PC-3 (cell line): ENCODE data around the gene SLC22A1. TPM values are rescaled to one million over a fixed set of nuclear protein-coding genes. Genes with fewer than 3 reads are reported as not detected.

Source experiments
- ATAC-seq: fragments of 200-7000 bp; cut with Tn5 transposase; 2 replicates; pipeline ENCODE4 v1.9.1; 2020; ENCODE audit warnings: mild to moderate bottlenecking, moderate library complexity
- BruUV-seq: library from RNA; stranded (reverse); fragments of 400-500 nt; replicated peaks from 2 replicates; lab custom pipeline; 2021; lab: Mats Ljungman, UMichigan
- CTCF ChIA-PET: fragments of 300-600 bp; sonication (Branson Sonifier 250); formaldehyde crosslinking; loops from one replicate; lab custom pipeline; 2022; ENCODE audit warnings: antibody characterized with exemption; lab: Charles Lee
- POLR2A ChIA-PET: fragments of 300-600 bp; sonication (Branson Sonifier 250); formaldehyde crosslinking; loops from one replicate; lab custom pipeline; 2022; ENCODE audit warnings: antibody characterized with exemption; ENCODE audit not compliant: unreplicated experiment; lab: Charles Lee
- DNase-seq: peaks from one replicate; pipeline ENCODE4 v3.0.0-alpha.2; 2015
- H2AFZ ChIP-seq: fragments of 300-600 bp; sonication (generic); 2 replicates; pipeline ENCODE4 v1.6.0; 2016; ENCODE audit warnings: antibody characterized with exemption, low read length
- H3F3A ChIP-seq: fragments of 300-600 bp; sonication (generic); one replicate; pipeline ENCODE4 v1.6.0; 2017; ENCODE audit warnings: antibody characterized with exemption, low read length, control low read depth, mild to moderate bottlenecking; ENCODE audit not compliant: unreplicated experiment
- H3K27ac ChIP-seq: fragments of 300-600 bp; sonication (generic); 2 replicates; pipeline ENCODE4 v1.5.1; 2016; ENCODE audit warnings: mild to moderate bottlenecking, low read length
- H3K27me3 ChIP-seq: fragments of 300-600 bp; sonication (generic); 2 replicates; pipeline ENCODE4 v1.6.1; 2016; ENCODE audit warnings: low read length, mixed read lengths
- H3K36me3 ChIP-seq: fragments of 300-600 bp; sonication (generic); 2 replicates; pipeline ENCODE4 v1.6.1; 2016; ENCODE audit warnings: low read depth, mixed run types, low read length, mixed read lengths
- H3K4me1 ChIP-seq: fragments of 300-600 bp; sonication (generic); 2 replicates; pipeline ENCODE4 v1.5.1; 2016; ENCODE audit warnings: low read length; ENCODE audit not compliant: insufficient read depth
- H3K4me2 ChIP-seq: fragments of 300-600 bp; sonication (generic); 2 replicates; pipeline ENCODE4 v1.6.0; 2016; ENCODE audit warnings: low read length
- H3K4me3 ChIP-seq: fragments of 300-600 bp; sonication (generic); 2 replicates; pipeline ENCODE4 v1.5.1; 2016; ENCODE audit warnings: mild to moderate bottlenecking, low read length, mixed read lengths
- H3K79me2 ChIP-seq: fragments of 300-600 bp; sonication (generic); 2 replicates; pipeline ENCODE4 v1.6.1; 2017; ENCODE audit warnings: low read length, mixed read lengths
- H3K9ac ChIP-seq: fragments of 300-600 bp; sonication (generic); 2 replicates; pipeline ENCODE4 v1.6.0; 2016; ENCODE audit warnings: mild to moderate bottlenecking, low read length
- H3K9me2 ChIP-seq: fragments of 300-600 bp; sonication (generic); replicated peaks from 2 replicates; pipeline ENCODE4 v1.6.1; 2016; ENCODE audit warnings: mixed run types, low read length, mixed read lengths
- H3K9me3 ChIP-seq: fragments of 300-600 bp; sonication (generic); 2 replicates; pipeline ENCODE4 v1.6.1; 2016; ENCODE audit warnings: low read length, mixed read lengths
- H4K20me1 ChIP-seq: fragments of 300-600 bp; sonication (generic); 2 replicates; pipeline ENCODE4 v1.6.1; 2016; ENCODE audit warnings: low read length, mixed read lengths
- EZH2 ChIP-seq: fragments of 300-600 bp; sonication (generic); IDR thresholded peaks from one replicate; pipeline ENCODE4 v1.6.1; 2017; ENCODE audit warnings: antibody characterized with exemption, mild to moderate bottlenecking, low read length; ENCODE audit not compliant: unreplicated experiment
- EZH2phosphoT487 ChIP-seq: fragments of 300-600 bp; sonication (generic); IDR thresholded peaks from 2 replicates; pipeline ENCODE4 v1.6.1; 2018; ENCODE audit warnings: mild to moderate bottlenecking, antibody characterized with exemption, low read length, borderline replicate concordance
- intact Hi-C: fragments of 100-400 bp; cut with micrococcal nuclease; formaldehyde crosslinking; loops from 2 replicates; pipeline ENCODE4 v1.9.0; 2023
- total RNA-seq: library from RNA; depleted of rRNA; stranded (reverse); fragments of >200 nt; gene quantifications from 2 replicates; pipeline ENCODE4 v1.2.3, GENCODE V29; 2014
- TF ChIP-seq, protein P1 (sequence below): fragments of 300-600 bp; sonication (generic); conservative IDR thresholded peaks from 2 replicates; pipeline ENCODE4 v1.5.1; 2017; ENCODE audit warnings: antibody characterized with exemption, low read depth, mild to moderate bottlenecking, low read length

SLC22A1 gene
- total RNA-seq, 1 experiment from 2014 or later, result 10.2 TPM

DNA sequence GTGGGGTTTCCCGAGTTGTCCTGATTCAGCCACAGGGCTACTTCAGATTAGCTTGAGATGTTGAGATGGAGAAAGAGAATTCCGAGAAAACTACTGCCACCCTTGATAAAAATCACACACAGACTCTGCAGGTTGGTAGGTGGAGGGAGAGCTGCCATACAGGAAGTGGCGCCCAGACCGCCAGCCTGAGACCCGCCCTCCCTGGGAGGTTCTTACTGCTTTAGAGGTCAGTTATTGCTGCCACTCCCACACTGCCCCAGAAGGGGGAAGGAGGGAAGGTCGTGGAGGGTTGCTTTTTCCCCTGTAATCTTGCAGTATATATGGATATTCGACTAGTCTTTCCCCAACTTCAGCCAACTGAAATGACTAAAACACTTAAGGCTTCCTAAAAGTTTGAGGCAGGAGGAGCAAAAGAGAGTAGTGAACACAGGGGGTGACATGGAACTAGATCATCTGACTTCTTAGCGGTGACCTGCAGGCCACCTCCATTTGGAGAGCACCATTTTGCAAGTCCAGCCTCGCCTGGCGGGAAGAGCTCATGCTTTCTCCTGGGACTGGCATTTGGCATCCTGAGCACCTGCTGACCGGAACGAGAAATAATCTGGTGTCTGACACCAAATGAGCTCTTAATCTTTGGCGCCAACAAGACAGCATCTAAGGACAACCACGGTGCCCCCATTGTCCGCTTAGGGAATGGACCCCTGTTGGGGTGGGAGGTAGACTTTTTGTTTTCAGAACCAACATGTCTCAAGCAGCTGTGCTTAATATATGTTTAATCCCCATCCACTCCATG, 35.7 kb upstream of the SLC22A1 start:
- H3K4me2 ChIP-seq, result no peak overlapping the region
- no peak overlapping the region for H3K27ac ChIP-seq
- H3F3A ChIP-seq, result no peaks in the 10 kb centered on the region
- no TSS peak for BruUV-seq
- ATAC-seq, result no peak
- CTCF ChIA-PET, result no interaction called here
- no peak overlapping the region for H3K9ac ChIP-seq
- no peaks in the 10 kb centered on the region for H3K79me2 ChIP-seq
- H3K4me3 ChIP-seq, result no peak overlapping the region
- intact Hi-C loops, result loop anchor here (5.0 kb wide), 1 partner anchor 211 kb away; no protein-coding TSS in a partner anchor
- no peak overlapping the region for H2AFZ ChIP-seq
- H3K27me3 ChIP-seq, result no peaks in the 10 kb centered on the region
- H3K9me3 ChIP-seq, result no peaks in the 10 kb centered on the region
- no peak for TF ChIP-seq EZH2phosphoT487
- H3K9me2 ChIP-seq, result no peaks in the 10 kb centered on the region
- H3K36me3 ChIP-seq, result peaks cover 15% of the 10 kb centered on the region; the same call in 1 of the 2 replicates
- no peak for DNase-seq
- POLR2A ChIA-PET, result no interaction called here
- peaks cover 4% of the 10 kb centered on the region for H3K4me1 ChIP-seq
- no peaks in the 10 kb centered on the region for H4K20me1 ChIP-seq

DNA sequence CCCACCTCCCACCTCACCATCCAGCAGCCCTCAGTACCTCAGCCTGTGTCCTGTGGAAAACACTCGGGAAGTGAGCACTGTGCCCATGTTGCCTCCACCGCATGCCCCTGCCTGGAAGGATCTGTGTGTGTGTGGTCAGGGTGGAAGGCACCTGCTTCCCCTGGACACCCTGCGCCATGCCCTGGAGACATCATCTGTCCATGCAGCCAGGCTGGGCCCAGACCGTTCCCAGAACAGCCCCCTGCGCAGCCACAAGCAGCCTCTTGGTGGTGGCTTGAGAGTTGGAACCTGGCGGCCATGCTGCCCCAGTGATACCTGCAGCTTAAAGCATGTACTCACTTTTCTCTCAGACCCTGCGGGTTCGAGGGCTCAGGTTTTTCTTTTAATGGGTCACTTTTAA, 34.9 kb upstream of the SLC22A1 start:
- no peaks in the 10 kb centered on the region for H3K27me3 ChIP-seq
- H3K9me2 ChIP-seq, result no peaks in the 10 kb centered on the region
- H3K4me1 ChIP-seq, result peaks cover 4% of the 10 kb centered on the region
- no peaks in the 10 kb centered on the region for H3K9me3 ChIP-seq
- no peak overlapping the region for H3K4me3 ChIP-seq
- no peaks in the 10 kb centered on the region for H3K79me2 ChIP-seq
- H4K20me1 ChIP-seq, result no peaks in the 10 kb centered on the region
- H3K36me3 ChIP-seq, result peaks cover 15% of the 10 kb centered on the region; the same call in 1 of the 2 replicates
- ChIA-PET POLR2A (no interaction called here), CTCF (no interaction called here)
- ATAC-seq (no peak), DNase-seq (no peak)
- intact Hi-C loops, result loop anchor here (5.0 kb wide), 1 partner anchor 211 kb away; no protein-coding TSS in a partner anchor
- no TSS peak for BruUV-seq
- H3F3A ChIP-seq, result no peaks in the 10 kb centered on the region
- no peak for TF ChIP-seq EZH2phosphoT487
- TF ChIP-seq, protein P1, sequence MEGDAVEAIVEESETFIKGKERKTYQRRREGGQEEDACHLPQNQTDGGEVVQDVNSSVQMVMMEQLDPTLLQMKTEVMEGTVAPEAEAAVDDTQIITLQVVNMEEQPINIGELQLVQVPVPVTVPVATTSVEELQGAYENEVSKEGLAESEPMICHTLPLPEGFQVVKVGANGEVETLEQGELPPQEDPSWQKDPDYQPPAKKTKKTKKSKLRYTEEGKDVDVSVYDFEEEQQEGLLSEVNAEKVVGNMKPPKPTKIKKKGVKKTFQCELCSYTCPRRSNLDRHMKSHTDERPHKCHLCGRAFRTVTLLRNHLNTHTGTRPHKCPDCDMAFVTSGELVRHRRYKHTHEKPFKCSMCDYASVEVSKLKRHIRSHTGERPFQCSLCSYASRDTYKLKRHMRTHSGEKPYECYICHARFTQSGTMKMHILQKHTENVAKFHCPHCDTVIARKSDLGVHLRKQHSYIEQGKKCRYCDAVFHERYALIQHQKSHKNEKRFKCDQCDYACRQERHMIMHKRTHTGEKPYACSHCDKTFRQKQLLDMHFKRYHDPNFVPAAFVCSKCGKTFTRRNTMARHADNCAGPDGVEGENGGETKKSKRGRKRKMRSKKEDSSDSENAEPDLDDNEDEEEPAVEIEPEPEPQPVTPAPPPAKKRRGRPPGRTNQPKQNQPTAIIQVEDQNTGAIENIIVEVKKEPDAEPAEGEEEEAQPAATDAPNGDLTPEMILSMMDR, result no peak
- no peak for TF ChIP-seq EZH2
- H3K27ac ChIP-seq, result no peak overlapping the region
- H2AFZ ChIP-seq, result no peak overlapping the region
- no peak overlapping the region for H3K9ac ChIP-seq
- no peak overlapping the region for H3K4me2 ChIP-seq

DNA sequence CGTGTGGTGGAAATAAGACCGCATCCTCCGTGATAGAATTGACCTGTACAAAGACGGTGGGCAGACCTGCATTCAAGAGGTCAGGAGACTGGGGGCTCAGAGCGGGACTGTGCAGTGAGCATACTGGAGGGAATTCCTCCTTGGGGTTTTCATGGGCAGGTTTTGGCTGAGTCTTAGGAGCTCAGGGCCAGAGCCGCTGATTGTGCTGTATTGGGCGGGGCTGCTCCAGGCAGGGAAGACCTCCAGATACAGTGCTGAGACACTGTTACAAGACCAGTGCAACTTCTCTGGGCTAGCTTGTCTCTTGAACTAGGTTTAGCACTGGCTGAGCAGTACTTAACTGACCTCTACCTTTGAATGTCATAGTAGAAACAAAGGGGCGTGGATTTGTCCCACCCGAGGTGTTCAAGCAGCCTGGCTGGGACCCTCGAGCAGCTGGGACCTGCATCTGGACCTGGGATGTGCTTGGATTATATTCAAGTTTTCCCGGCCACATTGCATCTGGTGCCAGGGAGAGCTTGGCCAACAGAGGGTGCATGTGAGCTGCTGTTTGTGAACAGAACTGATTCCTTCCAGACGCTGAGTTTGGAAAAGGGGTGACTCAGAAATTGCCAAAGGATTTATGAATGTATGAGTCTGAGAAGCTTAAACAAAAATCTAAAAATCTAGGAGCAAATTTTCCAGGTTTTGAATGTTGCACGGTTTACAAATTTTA, 33.4 kb upstream of the SLC22A1 start:
- BruUV-seq, result no TSS peak
- Histone ChIP-seq H3K9me3 (no peaks in the 10 kb centered on the region), H3F3A (no peaks in the 10 kb centered on the region), H3K36me3 (peaks cover 15% of the 10 kb centered on the region; the same call in 1 of the 2 replicates), H3K4me1 (peaks cover 4% of the 10 kb centered on the region), H3K79me2 (no peaks in the 10 kb centered on the region), H3K4me2 (no peak overlapping the region), H3K4me3 (no peak overlapping the region), H3K27ac (0 out of 2 replicates have a peak overlapping the region, but pooled peaks have one; percentile 8), H2AFZ (no peak overlapping the region), H3K27me3 (no peaks in the 10 kb centered on the region), H3K9ac (no peak overlapping the region), H4K20me1 (no peaks in the 10 kb centered on the region), H3K9me2 (no peaks in the 10 kb centered on the region)
- CTCF ChIA-PET, result interaction anchor here (0.6 to 1.2 kb wide), 4 partner anchors 50 to 433 kb away, joined by 3 to 6 read pairs (median 4); no protein-coding TSS in a partner anchor
- peak; percentile 78 for DNase-seq
- POLR2A ChIA-PET, result no interaction called here
- ATAC-seq, result peak; percentile 89
- TF ChIP-seq EZH2 (no peak), EZH2phosphoT487 (no peak)
- TF ChIP-seq, protein P1, result peak; percentile 81
- intact Hi-C loops, result loop anchor here (1.0 to 5.0 kb wide), 3 partner anchors 209 to 446 kb away; no protein-coding TSS in a partner anchor
